Hepatocyte (in vitro differentiated cells): ENCODE measurements around the gene ESPNL.

Experiments used
- CTCF ChIP-seq: fragments of 200-600 bp; sonication (generic); IDR thresholded peaks from 2 replicates; pipeline ENCODE4 v1.5.1; 2016; ENCODE audit warnings: antibody characterized with exemption, mild to moderate bottlenecking; ENCODE audit not compliant: poor library complexity
- EZH2 ChIP-seq: fragments of 200-600 bp; sonication (generic); IDR thresholded peaks from 2 replicates; pipeline ENCODE4 v1.6.1; 2016; ENCODE audit warnings: antibody characterized with exemption, mild to moderate bottlenecking, borderline replicate concordance

GRCh38 chr2:238060542-238061314 lies 39.4 kb upstream of the ESPNL start, which contains the start of gene SCLY:
- TF ChIP-seq CTCF (no peak), EZH2 (no peak)
